Globus pallidus (tissue), 1 donor: Measurements from ENCODE around the gene COX14.

Source experiments
- DNase-seq: peaks from one replicate; pipeline ENCODE4 v3.0.0-alpha.2; 2015; ENCODE audit warnings: low spot score

Gene COX14

DNA sequence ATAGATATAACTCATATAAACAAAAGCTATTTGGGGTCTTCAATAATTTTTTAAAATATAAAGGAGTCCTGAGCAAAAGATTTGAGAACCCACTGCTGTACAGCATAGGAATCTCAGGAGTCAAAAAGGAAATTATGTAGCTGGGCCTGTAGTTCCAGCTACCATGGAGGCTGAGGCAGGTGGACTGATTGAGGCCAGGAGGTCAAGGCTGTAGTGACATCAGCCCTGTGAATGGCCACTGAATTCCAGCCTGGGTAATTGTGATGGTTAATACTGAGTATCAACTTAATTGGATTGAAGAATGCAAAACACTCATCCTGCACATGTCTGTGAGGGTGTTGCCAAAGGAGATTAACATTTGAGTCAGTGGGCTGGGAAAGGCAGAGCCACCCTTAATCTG is 44.6 kb downstream of the COX14 start:
- no peak for DNase-seq

DNA sequence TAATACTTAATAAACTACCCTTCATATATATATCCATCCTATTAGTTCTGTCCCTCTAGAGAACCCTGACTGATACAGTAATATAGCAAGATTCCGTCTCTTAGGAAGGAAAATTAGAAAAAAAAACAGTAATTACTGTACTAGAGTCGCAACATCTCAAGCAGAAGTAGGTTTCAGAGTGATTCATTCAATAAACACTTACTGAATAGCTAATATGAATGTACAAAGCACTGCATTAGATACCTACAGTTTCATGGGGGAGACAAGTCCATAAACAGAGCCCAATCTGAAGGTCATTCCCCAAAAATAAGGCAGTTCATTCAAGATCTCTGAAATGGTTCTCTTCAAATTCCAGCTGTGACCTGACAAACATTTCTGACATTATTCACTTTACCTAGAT is 45.2 kb downstream of the COX14 start:
- no peak for DNase-seq

DNA sequence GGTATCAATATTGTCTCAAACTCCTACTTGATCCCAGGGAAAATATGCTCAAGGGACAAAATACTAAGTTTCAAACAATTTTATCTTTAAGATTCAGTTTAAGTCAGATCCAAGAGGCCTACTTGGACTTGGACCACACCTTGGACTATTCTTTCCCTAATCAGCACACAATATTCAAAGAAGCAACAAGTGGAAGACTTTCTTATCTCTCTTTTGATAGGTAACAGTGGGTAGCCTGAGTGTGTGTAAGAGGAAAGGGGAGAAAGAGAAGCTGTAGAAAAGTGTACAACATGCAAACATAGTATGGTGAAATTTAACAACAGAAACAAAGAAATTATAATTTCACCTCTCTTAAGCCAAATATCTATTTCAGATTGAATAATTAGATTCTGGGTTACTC is 48.6 kb downstream of the COX14 start:
- no peak for DNase-seq

DNA sequence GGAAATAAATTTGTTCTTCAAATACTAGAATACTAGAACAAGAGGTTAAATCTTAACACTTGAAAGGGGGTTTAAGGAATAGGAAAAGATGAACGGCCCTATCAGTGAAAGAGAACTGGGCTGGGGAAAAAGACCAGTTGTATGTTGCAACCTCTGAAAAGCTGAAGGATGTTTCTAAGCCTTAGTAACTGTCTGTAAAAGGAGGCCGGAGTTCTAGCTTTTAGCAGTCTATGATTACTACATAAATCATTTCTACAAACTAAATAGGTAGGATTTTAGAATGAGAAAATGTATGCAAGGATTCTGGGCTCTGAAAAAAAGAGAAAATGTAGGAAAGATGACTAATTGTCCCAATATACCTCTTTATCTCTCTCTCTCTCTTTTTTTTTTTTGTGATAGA is 50.2 kb downstream of the COX14 start:
- DNase-seq: no peak

DNA sequence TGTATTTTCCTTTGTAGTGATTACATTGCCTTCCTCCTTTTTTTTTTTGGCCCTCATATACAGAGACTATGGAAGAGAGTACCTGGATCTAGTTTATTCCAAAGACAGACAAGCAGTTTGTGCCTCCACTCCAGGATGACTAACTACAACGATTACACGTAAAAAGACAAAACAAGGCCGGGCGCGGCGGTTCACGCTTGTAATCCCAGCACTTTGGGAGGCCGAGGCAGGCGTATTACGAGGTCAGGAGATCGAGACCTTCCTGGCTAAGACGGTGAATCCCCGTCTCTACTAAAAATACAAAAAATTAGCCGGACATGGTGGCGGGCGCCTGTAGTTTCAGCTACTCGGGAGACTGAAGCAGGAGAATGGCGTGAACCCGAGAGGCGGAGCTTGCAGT is 52.9 kb downstream of the COX14 start:
- DNase-seq: no peak

DNA sequence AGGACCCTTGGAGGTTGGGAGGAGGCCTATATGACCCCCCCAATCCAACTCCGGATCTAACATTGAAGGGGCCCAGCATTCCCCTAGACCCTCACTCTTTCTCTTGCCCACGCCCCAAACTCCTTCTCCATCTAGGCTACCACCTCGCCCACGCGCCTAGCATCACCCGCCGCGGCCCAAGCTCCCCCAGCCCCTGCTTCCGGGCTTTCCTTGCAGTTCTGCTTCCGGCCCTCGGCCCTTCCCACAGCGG is 54.7 kb downstream of the COX14 start:
- no peak for DNase-seq

DNA sequence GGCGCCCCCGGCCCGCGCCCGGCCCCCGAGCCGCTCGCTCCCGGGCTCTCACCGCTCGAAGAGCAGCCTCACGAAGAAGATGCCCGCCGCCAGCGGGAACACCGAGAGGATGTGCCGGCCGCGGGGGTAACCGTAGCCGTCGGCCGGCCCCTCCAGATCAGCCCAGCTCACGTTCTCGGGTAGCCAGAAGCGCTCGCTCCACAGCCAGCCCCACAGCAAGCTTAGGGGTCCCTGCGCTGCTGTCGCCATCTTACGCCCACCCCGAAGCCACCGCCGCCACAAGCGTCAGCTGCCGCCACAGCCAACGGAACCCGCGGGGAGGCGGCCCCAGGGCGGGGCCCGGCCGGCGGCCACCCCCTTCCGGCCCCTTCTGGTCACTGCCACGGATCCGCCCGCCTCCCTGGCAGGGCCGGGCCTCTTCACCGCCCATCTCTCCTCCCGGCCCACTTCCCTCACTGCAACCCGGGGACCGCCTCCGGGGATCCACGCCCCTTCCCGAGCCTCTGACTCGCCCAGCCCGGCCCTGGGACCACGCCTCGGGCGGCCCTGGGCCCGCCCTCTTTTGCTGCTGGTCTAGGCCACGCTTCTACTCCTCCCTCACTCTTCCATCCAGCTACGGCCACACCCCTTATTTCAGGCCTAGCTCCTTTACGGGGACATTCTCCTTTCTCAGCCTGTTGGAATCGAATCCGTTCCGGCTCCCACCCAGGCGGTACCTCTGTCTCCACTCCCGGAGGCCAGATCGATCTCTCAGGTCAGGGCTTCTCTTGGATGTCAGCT is 55.2 kb downstream of the COX14 start, which contains the start of gene CERS5:
Gene CERS5, minus strand, starts transcription at position 321 of the 780 bp plus-strand sequence. Its CDS starts 72 bp downstream, at position 249.
- DNase-seq: peak; percentile 99
